Fibroblast of lung (primary cell): Measurements from ENCODE around the gene MED26.

ENCODE experiments used
- EZH2 ChIP-seq: IDR thresholded peaks from 2 replicates; pipeline ENCODE4 v1.5.1; 2012; ENCODE audit warnings: low read length, control low read depth, mild to moderate bottlenecking; ENCODE audit errors: missing control alignments
- TF ChIP-seq, protein P1 (sequence below), 2 donors: IDR thresholded peaks in 1 of 2; conservative IDR thresholded peaks in 1 of 2; 1 replicate in 1 of 2; 2 replicates in 1 of 2; pipeline ENCODE4 v1.5.1; 2011 to 2012; ENCODE audit warnings: low read length in 2 of 2, control low read depth in 1 of 2, inconsistent platforms in 1 of 2, low read depth in 1 of 2, mild to moderate bottlenecking in 1 of 2

DNA sequence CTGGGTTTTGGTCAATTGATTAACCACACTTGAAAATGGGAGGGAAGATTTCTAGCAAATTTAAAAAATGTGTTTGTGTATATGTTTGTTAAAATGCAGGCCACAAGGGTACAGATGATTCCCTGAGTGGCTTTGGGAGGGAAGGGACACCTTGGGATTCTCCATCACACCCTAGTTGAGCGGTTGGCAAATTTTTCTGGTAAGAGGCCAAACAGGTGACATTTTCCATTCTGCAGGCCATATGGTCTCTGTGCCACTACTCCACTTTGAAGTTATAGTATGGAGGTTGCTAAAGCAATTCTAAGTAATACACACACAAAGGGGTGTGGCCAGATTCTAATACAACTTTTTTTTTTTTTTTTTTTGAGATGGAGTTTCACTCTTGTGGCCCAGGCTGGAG, 12.9 kb upstream of the MED26 start:
- TF ChIP-seq, protein P1, sequence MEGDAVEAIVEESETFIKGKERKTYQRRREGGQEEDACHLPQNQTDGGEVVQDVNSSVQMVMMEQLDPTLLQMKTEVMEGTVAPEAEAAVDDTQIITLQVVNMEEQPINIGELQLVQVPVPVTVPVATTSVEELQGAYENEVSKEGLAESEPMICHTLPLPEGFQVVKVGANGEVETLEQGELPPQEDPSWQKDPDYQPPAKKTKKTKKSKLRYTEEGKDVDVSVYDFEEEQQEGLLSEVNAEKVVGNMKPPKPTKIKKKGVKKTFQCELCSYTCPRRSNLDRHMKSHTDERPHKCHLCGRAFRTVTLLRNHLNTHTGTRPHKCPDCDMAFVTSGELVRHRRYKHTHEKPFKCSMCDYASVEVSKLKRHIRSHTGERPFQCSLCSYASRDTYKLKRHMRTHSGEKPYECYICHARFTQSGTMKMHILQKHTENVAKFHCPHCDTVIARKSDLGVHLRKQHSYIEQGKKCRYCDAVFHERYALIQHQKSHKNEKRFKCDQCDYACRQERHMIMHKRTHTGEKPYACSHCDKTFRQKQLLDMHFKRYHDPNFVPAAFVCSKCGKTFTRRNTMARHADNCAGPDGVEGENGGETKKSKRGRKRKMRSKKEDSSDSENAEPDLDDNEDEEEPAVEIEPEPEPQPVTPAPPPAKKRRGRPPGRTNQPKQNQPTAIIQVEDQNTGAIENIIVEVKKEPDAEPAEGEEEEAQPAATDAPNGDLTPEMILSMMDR (conservative IDR thresholded peaks at IDR 0.05 in 1 of 2, IDR thresholded peaks at IDR 0.05 in 1 of 2; ENCODE audit: low read depth in 1 of 2, low read length in 2 of 2): no peak
- TF ChIP-seq EZH2: no peak
